GM23338 (cell line): Measurements from ENCODE around the gene CPAMD8. TPM values are rescaled to one million over a fixed set of nuclear protein-coding genes. Genes with fewer than 3 reads are reported as not detected.

Experiments
- ATAC-seq: fragments of 200-7000 bp; cut with Tn5 transposase; 3 replicates; pipeline ENCODE4 v1.9.1; 2020
- DNase-seq: peaks from one replicate; pipeline ENCODE4 v3.0.0-alpha.2; 2015; ENCODE audit warnings: low spot score
- H2AFZ ChIP-seq: fragments of 200-600 bp; sonication (generic); 2 replicates; pipeline ENCODE4 v1.8.0; 2016; ENCODE audit warnings: antibody characterized with exemption, mild to moderate bottlenecking, moderate library complexity
- H3F3A ChIP-seq: fragments of 200-600 bp; sonication (generic); replicated peaks from 2 replicates; pipeline ENCODE4 v1.8.0; 2017; ENCODE audit warnings: antibody characterized with exemption, mixed run types, low read depth
- H3K27ac ChIP-seq: fragments of 200-600 bp; sonication (generic); 2 replicates; pipeline ENCODE4 v1.6.1; 2016; ENCODE audit warnings: low read depth
- H3K27me3 ChIP-seq: fragments of 200-600 bp; sonication (generic); 2 replicates; pipeline ENCODE4 v1.8.0; 2016; ENCODE audit warnings: mild to moderate bottlenecking, mixed run types, moderate library complexity; ENCODE audit not compliant: insufficient read depth
- H3K36me3 ChIP-seq: fragments of 200-600 bp; sonication (generic); 2 replicates; pipeline ENCODE4 v1.8.0; 2016; ENCODE audit warnings: mild to moderate bottlenecking; ENCODE audit not compliant: insufficient read depth
- H3K4me1 ChIP-seq: fragments of 200-600 bp; sonication (generic); 2 replicates; pipeline ENCODE4 v1.8.0; 2016; ENCODE audit warnings: mild to moderate bottlenecking, moderate library complexity; ENCODE audit not compliant: insufficient read depth
- H3K4me2 ChIP-seq: fragments of 200-600 bp; sonication (generic); 2 replicates; pipeline ENCODE4 v1.7.1; 2017; ENCODE audit warnings: mixed run types
- H3K4me3 ChIP-seq: fragments of 200-600 bp; sonication (generic); 2 replicates; pipeline ENCODE4 v1.6.1; 2016; ENCODE audit warnings: mixed run types
- H3K79me2 ChIP-seq: fragments of 200-600 bp; sonication (generic); replicated peaks from 2 replicates; pipeline ENCODE4 v1.8.0; 2017; ENCODE audit warnings: mild to moderate bottlenecking; ENCODE audit not compliant: insufficient read depth
- H3K9me2 ChIP-seq: fragments of 200-600 bp; sonication (generic); 2 replicates; pipeline ENCODE4 v1.8.0; 2017; ENCODE audit not compliant: insufficient read depth
- H4K20me1 ChIP-seq: fragments of 200-600 bp; sonication (generic); replicated peaks from 2 replicates; pipeline ENCODE4 v1.8.0; 2017; ENCODE audit warnings: mild to moderate bottlenecking; ENCODE audit not compliant: insufficient read depth
- H3K27ac Mint-ChIP-seq: 2 replicates; pipeline ENCODE4 v1.8.0; 2020; ENCODE audit warnings: inconsistent platforms, mild to moderate bottlenecking, moderate library complexity, mixed read lengths
- H3K27me3 Mint-ChIP-seq: 3 replicates; pipeline ENCODE4 v1.8.0; 2022; ENCODE audit warnings: low read depth, mild to moderate bottlenecking, moderate library complexity, mixed read lengths, inconsistent platforms; ENCODE audit not compliant: insufficient read depth, poor library complexity
- H3K36me3 Mint-ChIP-seq: 3 replicates; pipeline ENCODE4 v1.8.0; 2021; ENCODE audit warnings: low read depth, mild to moderate bottlenecking, inconsistent platforms, moderate library complexity, mixed read lengths
- H3K4me1 Mint-ChIP-seq: 3 replicates; pipeline ENCODE4 v1.8.0; 2020; ENCODE audit warnings: mild to moderate bottlenecking, inconsistent platforms, mixed read lengths
- H3K4me3 Mint-ChIP-seq: 3 replicates; pipeline ENCODE4 v1.8.0; 2021; ENCODE audit warnings: moderate library complexity, mild to moderate bottlenecking, inconsistent platforms, mixed read lengths
- H3K9me3 Mint-ChIP-seq: 3 replicates; pipeline ENCODE4 v1.8.0; 2020; ENCODE audit warnings: moderate library complexity, mild to moderate bottlenecking, inconsistent platforms, mixed read lengths
- CREB1 ChIP-seq: fragments of 250-450 bp; sonication (Bioruptor Pico); IDR thresholded peaks from 2 replicates; pipeline ENCODE4 v1.5.0; 2020; ENCODE audit warnings: low read depth, mild to moderate bottlenecking, moderate library complexity
- EZH2 ChIP-seq: fragments of 200-600 bp; sonication (generic); IDR thresholded peaks from one replicate; pipeline ENCODE4 v1.8.0; 2017; ENCODE audit warnings: antibody characterized with exemption, mild to moderate bottlenecking, low read depth; ENCODE audit not compliant: unreplicated experiment
- JUNB ChIP-seq: IDR thresholded peaks from one replicate; pipeline ENCODE4 v1.6.1; 2016; ENCODE audit warnings: antibody characterized with exemption; ENCODE audit not compliant: unreplicated experiment
- NANOG ChIP-seq: IDR thresholded peaks from 2 replicates; pipeline ENCODE4 v1.6.1; 2016; ENCODE audit warnings: antibody characterized with exemption, borderline replicate concordance
- POLR2AphosphoS5 ChIP-seq: IDR thresholded peaks from 2 replicates; pipeline ENCODE4 v1.6.1; 2016; ENCODE audit warnings: antibody characterized with exemption, low read depth
- STAT1 ChIP-seq: IDR thresholded peaks from one replicate; pipeline ENCODE4 v1.6.1; 2016; ENCODE audit warnings: antibody characterized with exemption; ENCODE audit not compliant: unreplicated experiment
- ZNF331 ChIP-seq: fragments of 250-450 bp; sonication (Bioruptor Pico); IDR thresholded peaks from 2 replicates; pipeline ENCODE4 v1.5.0; 2020; ENCODE audit warnings: low read depth, mild to moderate bottlenecking, moderate library complexity
- polyA plus RNA-seq: library from polyadenylated mRNA; unstranded; fragments of >200 nt; fragmentation: Nextera tagmentation; extraction: Ambion mirVana; gene quantifications from 2 replicates; pipeline ENCODE4 v1.2.1, GENCODE V29; 2016
- total RNA-seq: library from RNA; depleted of rRNA; stranded (reverse); fragments of >200 nt; shearing (Covaris generic); gene quantifications from 2 replicates; pipeline ENCODE4 v1.2.3, GENCODE V29; 2014
- TF ChIP-seq, protein P1 (sequence below): IDR thresholded peaks from one replicate; pipeline ENCODE4 v1.6.1; 2018; ENCODE audit warnings: antibody characterized with exemption; ENCODE audit not compliant: unreplicated experiment
- TF ChIP-seq, protein P2 (sequence below): fragments of 250-450 bp; sonication (Bioruptor Pico); IDR thresholded peaks from 2 replicates; pipeline ENCODE4 v1.5.0; 2020; ENCODE audit warnings: mild to moderate bottlenecking, moderate library complexity
- TF ChIP-seq, protein P3 (sequence below), 2 experiments: fragments of 200-600 bp in 1 of 2; sonication (generic) in 1 of 2; conservative IDR thresholded peaks; 2 replicates each; pipeline versions ENCODE4 v1.5.1 to v1.6.1; 2016 to 2017; ENCODE audit warnings: antibody characterized with exemption in 2 of 2, low read depth in 2 of 2, mild to moderate bottlenecking in 2 of 2, moderate library complexity in 1 of 2

The CPAMD8 gene
- total and polyA plus RNA-seq, 2 experiments from 2014 or later, result 4.4 to 11.8 TPM

DNA sequence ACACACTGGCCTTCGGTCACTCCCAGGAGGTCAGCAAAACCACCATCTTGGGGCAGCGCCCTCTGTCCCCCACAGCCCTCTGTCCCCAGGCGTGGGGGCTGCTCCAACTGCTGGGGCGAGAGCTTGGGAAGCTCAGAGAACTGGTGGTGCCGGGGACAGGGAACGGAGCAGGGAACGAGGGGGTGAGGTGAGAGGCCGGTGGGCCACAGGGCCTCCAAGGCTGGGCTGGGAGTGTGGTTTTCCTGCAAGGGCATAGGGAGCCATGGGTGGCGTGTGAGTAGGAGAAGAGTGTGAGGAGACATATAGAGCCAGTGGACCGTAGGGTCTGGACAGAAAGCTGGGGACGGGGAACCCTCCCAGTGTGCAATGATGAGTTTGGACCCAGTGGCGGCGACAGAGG, 103.7 kb downstream of the CPAMD8 start:
- Mint-ChIP-seq H3K9me3 (peaks cover 41% of the 10 kb centered on the region), H3K4me1 (no peaks in the 10 kb centered on the region; the same call in 2 of the 3 replicates), H3K4me3 (no peak overlapping the region), H3K27ac (no peak overlapping the region), H3K27me3 (peaks cover 6% of the 10 kb centered on the region), H3K36me3 (peaks cover 29% of the 10 kb centered on the region)
- DNase-seq, result no peak
- Histone ChIP-seq H3K9me2 (no peaks in the 10 kb centered on the region), H3K27ac (no peak overlapping the region), H2AFZ (no peak overlapping the region), H3F3A (no peaks in the 10 kb centered on the region), H4K20me1 (no peaks in the 10 kb centered on the region), H3K4me2 (no peak overlapping the region), H3K36me3 (no peaks in the 10 kb centered on the region), H3K27me3 (no peaks in the 10 kb centered on the region), H3K4me3 (no peak overlapping the region), H3K79me2 (no peaks in the 10 kb centered on the region), H3K4me1 (no peaks in the 10 kb centered on the region)
- TF ChIP-seq JUNB (no peak), ZNF331 (CRISPR knock-in tag) (no peak), CREB1 (CRISPR knock-in tag) (no peak), POLR2AphosphoS5 (no peak), STAT1 (no peak), EZH2 (no peak), NANOG (no peak)
- TF ChIP-seq, protein P1, sequence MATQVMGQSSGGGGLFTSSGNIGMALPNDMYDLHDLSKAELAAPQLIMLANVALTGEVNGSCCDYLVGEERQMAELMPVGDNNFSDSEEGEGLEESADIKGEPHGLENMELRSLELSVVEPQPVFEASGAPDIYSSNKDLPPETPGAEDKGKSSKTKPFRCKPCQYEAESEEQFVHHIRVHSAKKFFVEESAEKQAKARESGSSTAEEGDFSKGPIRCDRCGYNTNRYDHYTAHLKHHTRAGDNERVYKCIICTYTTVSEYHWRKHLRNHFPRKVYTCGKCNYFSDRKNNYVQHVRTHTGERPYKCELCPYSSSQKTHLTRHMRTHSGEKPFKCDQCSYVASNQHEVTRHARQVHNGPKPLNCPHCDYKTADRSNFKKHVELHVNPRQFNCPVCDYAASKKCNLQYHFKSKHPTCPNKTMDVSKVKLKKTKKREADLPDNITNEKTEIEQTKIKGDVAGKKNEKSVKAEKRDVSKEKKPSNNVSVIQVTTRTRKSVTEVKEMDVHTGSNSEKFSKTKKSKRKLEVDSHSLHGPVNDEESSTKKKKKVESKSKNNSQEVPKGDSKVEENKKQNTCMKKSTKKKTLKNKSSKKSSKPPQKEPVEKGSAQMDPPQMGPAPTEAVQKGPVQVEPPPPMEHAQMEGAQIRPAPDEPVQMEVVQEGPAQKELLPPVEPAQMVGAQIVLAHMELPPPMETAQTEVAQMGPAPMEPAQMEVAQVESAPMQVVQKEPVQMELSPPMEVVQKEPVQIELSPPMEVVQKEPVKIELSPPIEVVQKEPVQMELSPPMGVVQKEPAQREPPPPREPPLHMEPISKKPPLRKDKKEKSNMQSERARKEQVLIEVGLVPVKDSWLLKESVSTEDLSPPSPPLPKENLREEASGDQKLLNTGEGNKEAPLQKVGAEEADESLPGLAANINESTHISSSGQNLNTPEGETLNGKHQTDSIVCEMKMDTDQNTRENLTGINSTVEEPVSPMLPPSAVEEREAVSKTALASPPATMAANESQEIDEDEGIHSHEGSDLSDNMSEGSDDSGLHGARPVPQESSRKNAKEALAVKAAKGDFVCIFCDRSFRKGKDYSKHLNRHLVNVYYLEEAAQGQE, result no peak
- TF ChIP-seq, protein P2, sequence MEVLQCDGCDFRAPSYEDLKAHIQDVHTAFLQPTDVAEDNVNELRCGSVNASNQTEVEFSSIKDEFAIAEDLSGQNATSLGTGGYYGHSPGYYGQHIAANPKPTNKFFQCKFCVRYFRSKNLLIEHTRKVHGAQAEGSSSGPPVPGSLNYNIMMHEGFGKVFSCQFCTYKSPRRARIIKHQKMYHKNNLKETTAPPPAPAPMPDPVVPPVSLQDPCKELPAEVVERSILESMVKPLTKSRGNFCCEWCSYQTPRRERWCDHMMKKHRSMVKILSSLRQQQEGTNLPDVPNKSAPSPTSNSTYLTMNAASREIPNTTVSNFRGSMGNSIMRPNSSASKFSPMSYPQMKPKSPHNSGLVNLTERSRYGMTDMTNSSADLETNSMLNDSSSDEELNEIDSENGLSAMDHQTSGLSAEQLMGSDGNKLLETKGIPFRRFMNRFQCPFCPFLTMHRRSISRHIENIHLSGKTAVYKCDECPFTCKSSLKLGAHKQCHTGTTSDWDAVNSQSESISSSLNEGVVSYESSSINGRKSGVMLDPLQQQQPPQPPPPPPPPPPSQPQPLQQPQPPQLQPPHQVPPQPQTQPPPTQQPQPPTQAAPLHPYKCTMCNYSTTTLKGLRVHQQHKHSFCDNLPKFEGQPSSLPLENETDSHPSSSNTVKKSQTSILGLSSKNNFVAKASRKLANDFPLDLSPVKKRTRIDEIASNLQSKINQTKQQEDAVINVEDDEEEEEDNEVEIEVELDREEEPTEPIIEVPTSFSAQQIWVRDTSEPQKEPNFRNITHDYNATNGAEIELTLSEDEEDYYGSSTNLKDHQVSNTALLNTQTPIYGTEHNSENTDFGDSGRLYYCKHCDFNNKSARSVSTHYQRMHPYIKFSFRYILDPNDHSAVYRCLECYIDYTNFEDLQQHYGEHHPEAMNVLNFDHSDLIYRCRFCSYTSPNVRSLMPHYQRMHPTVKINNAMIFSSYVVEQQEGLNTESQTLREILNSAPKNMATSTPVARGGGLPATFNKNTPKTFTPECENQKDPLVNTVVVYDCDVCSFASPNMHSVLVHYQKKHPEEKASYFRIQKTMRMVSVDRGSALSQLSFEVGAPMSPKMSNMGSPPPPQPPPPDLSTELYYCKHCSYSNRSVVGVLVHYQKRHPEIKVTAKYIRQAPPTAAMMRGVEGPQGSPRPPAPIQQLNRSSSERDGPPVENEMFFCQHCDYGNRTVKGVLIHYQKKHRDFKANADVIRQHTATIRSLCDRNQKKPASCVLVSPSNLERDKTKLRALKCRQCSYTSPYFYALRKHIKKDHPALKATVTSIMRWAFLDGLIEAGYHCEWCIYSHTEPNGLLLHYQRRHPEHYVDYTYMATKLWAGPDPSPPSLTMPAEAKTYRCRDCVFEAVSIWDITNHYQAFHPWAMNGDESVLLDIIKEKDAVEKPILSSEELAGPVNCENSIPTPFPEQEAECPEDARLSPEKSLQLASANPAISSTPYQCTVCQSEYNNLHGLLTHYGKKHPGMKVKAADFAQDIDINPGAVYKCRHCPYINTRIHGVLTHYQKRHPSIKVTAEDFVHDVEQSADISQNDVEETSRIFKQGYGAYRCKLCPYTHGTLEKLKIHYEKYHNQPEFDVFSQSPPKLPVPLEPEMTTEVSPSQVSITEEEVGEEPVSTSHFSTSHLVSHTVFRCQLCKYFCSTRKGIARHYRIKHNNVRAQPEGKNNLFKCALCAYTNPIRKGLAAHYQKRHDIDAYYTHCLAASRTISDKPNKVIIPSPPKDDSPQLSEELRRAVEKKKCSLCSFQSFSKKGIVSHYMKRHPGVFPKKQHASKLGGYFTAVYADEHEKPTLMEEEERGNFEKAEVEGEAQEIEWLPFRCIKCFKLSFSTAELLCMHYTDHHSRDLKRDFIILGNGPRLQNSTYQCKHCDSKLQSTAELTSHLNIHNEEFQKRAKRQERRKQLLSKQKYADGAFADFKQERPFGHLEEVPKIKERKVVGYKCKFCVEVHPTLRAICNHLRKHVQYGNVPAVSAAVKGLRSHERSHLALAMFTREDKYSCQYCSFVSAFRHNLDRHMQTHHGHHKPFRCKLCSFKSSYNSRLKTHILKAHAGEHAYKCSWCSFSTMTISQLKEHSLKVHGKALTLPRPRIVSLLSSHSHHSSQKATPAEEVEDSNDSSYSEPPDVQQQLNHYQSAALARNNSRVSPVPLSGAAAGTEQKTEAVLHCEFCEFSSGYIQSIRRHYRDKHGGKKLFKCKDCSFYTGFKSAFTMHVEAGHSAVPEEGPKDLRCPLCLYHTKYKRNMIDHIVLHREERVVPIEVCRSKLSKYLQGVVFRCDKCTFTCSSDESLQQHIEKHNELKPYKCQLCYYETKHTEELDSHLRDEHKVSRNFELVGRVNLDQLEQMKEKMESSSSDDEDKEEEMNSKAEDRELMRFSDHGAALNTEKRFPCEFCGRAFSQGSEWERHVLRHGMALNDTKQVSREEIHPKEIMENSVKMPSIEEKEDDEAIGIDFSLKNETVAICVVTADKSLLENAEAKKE (CRISPR knock-in tag), result no peak
- TF ChIP-seq, protein P3, sequence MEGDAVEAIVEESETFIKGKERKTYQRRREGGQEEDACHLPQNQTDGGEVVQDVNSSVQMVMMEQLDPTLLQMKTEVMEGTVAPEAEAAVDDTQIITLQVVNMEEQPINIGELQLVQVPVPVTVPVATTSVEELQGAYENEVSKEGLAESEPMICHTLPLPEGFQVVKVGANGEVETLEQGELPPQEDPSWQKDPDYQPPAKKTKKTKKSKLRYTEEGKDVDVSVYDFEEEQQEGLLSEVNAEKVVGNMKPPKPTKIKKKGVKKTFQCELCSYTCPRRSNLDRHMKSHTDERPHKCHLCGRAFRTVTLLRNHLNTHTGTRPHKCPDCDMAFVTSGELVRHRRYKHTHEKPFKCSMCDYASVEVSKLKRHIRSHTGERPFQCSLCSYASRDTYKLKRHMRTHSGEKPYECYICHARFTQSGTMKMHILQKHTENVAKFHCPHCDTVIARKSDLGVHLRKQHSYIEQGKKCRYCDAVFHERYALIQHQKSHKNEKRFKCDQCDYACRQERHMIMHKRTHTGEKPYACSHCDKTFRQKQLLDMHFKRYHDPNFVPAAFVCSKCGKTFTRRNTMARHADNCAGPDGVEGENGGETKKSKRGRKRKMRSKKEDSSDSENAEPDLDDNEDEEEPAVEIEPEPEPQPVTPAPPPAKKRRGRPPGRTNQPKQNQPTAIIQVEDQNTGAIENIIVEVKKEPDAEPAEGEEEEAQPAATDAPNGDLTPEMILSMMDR (conservative IDR thresholded peaks at IDR 0.05; ENCODE audit: low read depth in 2 of 2), result no peak
- no peak for ATAC-seq
